ENCODE results near the gene MRNIP. TPM values are rescaled to one million over a fixed set of nuclear protein-coding genes. Genes with fewer than 3 reads are reported as not detected.

Gene MRNIP
- total RNA-seq, 1 donor from 2014 or later: 25.4 TPM

DNA sequence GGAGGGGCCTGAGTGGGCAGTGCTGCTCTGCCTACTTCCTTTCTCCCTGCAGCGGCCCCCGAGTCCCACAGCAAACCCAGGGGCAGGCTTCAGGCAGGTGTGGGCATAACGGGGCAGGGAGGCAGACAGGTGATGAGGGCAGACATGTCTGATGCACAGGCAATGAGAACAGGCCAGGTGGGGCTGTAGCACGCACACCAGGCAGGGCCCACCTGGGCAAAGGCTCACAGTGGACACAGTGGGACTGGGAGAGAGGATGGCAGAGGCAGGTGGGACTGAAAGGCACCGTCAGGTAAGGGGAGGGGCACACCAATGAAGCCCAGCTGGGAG, 59.0 kb downstream of the MRNIP start:
- TF ChIP-seq CTCF (IDR thresholded peaks at IDR 0.05): no peak
- Histone ChIP-seq H3K27ac (no peak overlapping the region), H3K27me3 (no peaks in the 10 kb centered on the region), H3K9me3 (no peaks in the 10 kb centered on the region), H3K4me3 (no peak overlapping the region), H3K36me3 (peaks cover 45% of the 10 kb centered on the region), H3K4me1 (peaks cover 35% of the 10 kb centered on the region)
- no peak for DNase-seq
- intact Hi-C loops (cut with DNase I): loop anchor here (5.0 kb wide), 1 partner anchor 37 kb away; no protein-coding TSS in a partner anchor
- no peak for ATAC-seq

GRCh38 chr5:179798771-179799643, 59.6 kb downstream of the MRNIP start:
- TF ChIP-seq CTCF (IDR thresholded peaks at IDR 0.05): no peak
- no peak for ATAC-seq
- DNase-seq: no peak
- Histone ChIP-seq H3K4me3 (no peak overlapping the region), H3K27me3 (no peaks in the 10 kb centered on the region), H3K9me3 (no peaks in the 10 kb centered on the region), H3K4me1 (peaks cover 35% of the 10 kb centered on the region), H3K36me3 (peaks cover 45% of the 10 kb centered on the region), H3K27ac (no peak overlapping the region)
- intact Hi-C loops (cut with DNase I): loop anchor here (5.0 kb wide), 1 partner anchor 37 kb away; no protein-coding TSS in a partner anchor

DNA sequence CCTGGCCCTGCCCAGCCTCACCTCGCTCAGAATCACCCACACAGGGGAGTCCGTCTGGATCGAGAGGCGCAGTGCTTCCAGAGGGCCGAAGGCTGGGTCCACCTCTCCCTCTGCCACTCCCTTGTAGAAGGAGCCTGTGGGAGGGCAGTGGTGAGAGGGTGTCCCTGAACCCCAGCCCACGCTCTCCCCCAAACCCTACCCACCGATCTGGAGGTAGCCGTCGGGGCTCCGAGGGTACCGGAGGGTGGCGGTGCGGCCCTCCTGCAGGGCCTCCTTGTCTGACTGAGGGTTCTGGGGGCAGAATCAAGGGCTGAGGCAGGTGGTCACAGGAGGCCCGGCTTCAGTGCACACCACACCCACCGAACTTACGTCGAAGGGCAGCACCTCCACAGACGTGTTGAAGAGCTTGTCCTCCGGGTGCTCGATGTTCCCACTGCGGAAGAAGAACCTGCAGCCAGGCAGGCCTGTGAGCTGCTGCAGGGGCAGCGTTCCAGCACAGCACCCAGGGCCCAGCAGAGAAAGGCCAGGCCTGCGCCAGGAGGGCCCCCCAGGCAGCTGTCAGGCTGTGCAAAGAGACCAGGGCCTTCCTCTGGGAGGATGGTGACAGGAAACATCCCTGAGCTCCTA, 60.4 kb downstream of the MRNIP start:
- Histone ChIP-seq H3K4me3 (no peak overlapping the region), H3K27ac (no peak overlapping the region), H3K4me1 (peaks cover 35% of the 10 kb centered on the region), H3K27me3 (no peaks in the 10 kb centered on the region), H3K9me3 (no peaks in the 10 kb centered on the region), H3K36me3 (peaks cover 45% of the 10 kb centered on the region)
- intact Hi-C loops (cut with DNase I): loop anchor here (5.0 kb wide), 1 partner anchor 36 kb away; no protein-coding TSS in a partner anchor
- TF ChIP-seq CTCF (IDR thresholded peaks at IDR 0.05): no peak
- ATAC-seq: no peak
- DNase-seq: no peak

GRCh38 chr5:179797741-179798140, 60.9 kb downstream of the MRNIP start:
- Histone ChIP-seq H3K4me3 (no peak overlapping the region), H3K36me3 (peaks cover 45% of the 10 kb centered on the region), H3K9me3 (no peaks in the 10 kb centered on the region), H3K27ac (no peak overlapping the region), H3K4me1 (peaks cover 37% of the 10 kb centered on the region), H3K27me3 (no peaks in the 10 kb centered on the region)
- ATAC-seq (no peak), DNase-seq (no peak)
- intact Hi-C loops (cut with DNase I): loop anchor here (5.0 kb wide), 1 partner anchor 35 kb away; no protein-coding TSS in a partner anchor
- no peak for TF ChIP-seq CTCF (IDR thresholded peaks at IDR 0.05)

GRCh38 chr5:179796877-179797608, 61.6 kb downstream of the MRNIP start:
- H3K4me3 ChIP-seq: peak overlapping the region; percentile 68
- ATAC-seq: no peak
- peak overlapping the region; percentile 78 for H3K27ac ChIP-seq
- H3K27me3 ChIP-seq: no peaks in the 10 kb centered on the region
- intact Hi-C loops (cut with DNase I): loop anchor here (5.0 kb wide), 1 partner anchor 35 kb away; no protein-coding TSS in a partner anchor
- no peaks in the 10 kb centered on the region for H3K9me3 ChIP-seq
- H3K4me1 ChIP-seq: peaks cover 44% of the 10 kb centered on the region
- TF ChIP-seq CTCF (IDR thresholded peaks at IDR 0.05): no peak
- H3K36me3 ChIP-seq: peaks cover 45% of the 10 kb centered on the region
- DNase-seq: no peak

All from upper lobe of right lung (tissue), 1 donor.